HEK293T (cell line): Measurements from ENCODE around the gene C2orf68.

Source experiments
- CTCF ChIA-PET: fragments of 350-600 bp; formaldehyde crosslinking; extraction: SDS; loops from one replicate; lab custom pipeline; 2021; ENCODE audit warnings: antibody characterized with exemption, inconsistent platforms; lab: Yijun Ruan, JAX
- POLR2A ChIA-PET: fragments of 350-600 bp; formaldehyde crosslinking; extraction: SDS; loops from one replicate; lab custom pipeline; 2020; ENCODE audit warnings: antibody characterized with exemption, inconsistent platforms; lab: Yijun Ruan, JAX
- DNase-seq: peaks from one replicate; pipeline ENCODE4 v3.0.0; 2012; ENCODE audit warnings: mixed read lengths; ENCODE audit errors: extremely low spot score
- ARNT ChIP-seq: fragments of 450-650 bp; IDR thresholded peaks from 2 replicates; pipeline ENCODE4 v1.6.1; 2017; ENCODE audit warnings: mild to moderate bottlenecking
- BHLHE40 ChIP-seq: fragments of 450-650 bp; IDR thresholded peaks from 2 replicates; pipeline ENCODE4 v1.6.1; 2016; ENCODE audit warnings: mild to moderate bottlenecking, moderate library complexity, borderline replicate concordance
- CTBP1 ChIP-seq: fragments of 450-650 bp; IDR thresholded peaks from 2 replicates; pipeline ENCODE4 v1.6.1; 2016; ENCODE audit warnings: borderline replicate concordance
- ELF4 ChIP-seq: fragments of 450-650 bp; IDR thresholded peaks from 2 replicates; pipeline ENCODE4 v1.6.1; 2017; ENCODE audit warnings: antibody characterized with exemption
- FOXA1 ChIP-seq: fragments of 450-650 bp; IDR thresholded peaks from 2 replicates; pipeline ENCODE4 v1.6.1; 2016; ENCODE audit warnings: mild to moderate bottlenecking
- FOXK2 ChIP-seq: fragments of 450-650 bp; IDR thresholded peaks from 2 replicates; pipeline ENCODE4 v1.6.1; 2016; ENCODE audit warnings: mild to moderate bottlenecking
- FOXM1 ChIP-seq: fragments of 450-650 bp; IDR thresholded peaks from 2 replicates; pipeline ENCODE4 v1.6.1; 2017; ENCODE audit warnings: mild to moderate bottlenecking, borderline replicate concordance
- HDGF ChIP-seq: fragments of 450-650 bp; IDR thresholded peaks from 2 replicates; pipeline ENCODE4 v1.6.1; 2017; ENCODE audit warnings: antibody characterized with exemption, borderline replicate concordance
- L3MBTL2 ChIP-seq: fragments of 450-650 bp; conservative IDR thresholded peaks from 2 replicates; pipeline ENCODE4 v1.6.1; 2016; ENCODE audit warnings: mild to moderate bottlenecking
- LEF1 ChIP-seq: fragments of 450-650 bp; IDR thresholded peaks from 2 replicates; pipeline ENCODE4 v1.6.1; 2017; ENCODE audit warnings: mild to moderate bottlenecking, borderline replicate concordance
- NFRKB ChIP-seq: fragments of 450-650 bp; IDR thresholded peaks from 2 replicates; pipeline ENCODE4 v1.6.1; 2016; ENCODE audit warnings: mild to moderate bottlenecking, moderate library complexity
- PKNOX1 ChIP-seq: fragments of 450-650 bp; IDR thresholded peaks from 2 replicates; pipeline ENCODE4 v1.6.1; 2016
- SP1 ChIP-seq: fragments of 450-650 bp; IDR thresholded peaks from 2 replicates; pipeline ENCODE4 v1.6.1; 2017
- SUZ12 ChIP-seq: fragments of 450-650 bp; IDR thresholded peaks from 2 replicates; pipeline ENCODE4 v1.6.1; 2016; ENCODE audit warnings: mild to moderate bottlenecking
- TARDBP ChIP-seq: fragments of 450-650 bp; IDR thresholded peaks from 2 replicates; pipeline ENCODE4 v1.6.1; 2016
- ZNF384 ChIP-seq: fragments of 450-650 bp; IDR thresholded peaks from 2 replicates; pipeline ENCODE4 v1.6.1; 2016

C2orf68 gene

GRCh38 chr2:85584857-85585780 is 26.7 kb downstream of the C2orf68 start:
- ChIA-PET CTCF (no interaction called here), POLR2A (interaction anchor here (1.0 to 4.5 kb wide), 2 partner anchors 9 to 17 kb away, joined by 4 to 28 read pairs; partner anchors contain the start of genes RNF181 and TMEM150A)
- no peak for DNase-seq
- TF ChIP-seq SUZ12, result no peak
- no peak for TF ChIP-seq ELF4
- TF ChIP-seq FOXK2, result no peak
- no peak for TF ChIP-seq FOXM1
- no peak for TF ChIP-seq LEF1
- TF ChIP-seq BHLHE40, result no peak
- no peak for TF ChIP-seq HDGF
- TF ChIP-seq CTBP1, result no peak
- TF ChIP-seq ZNF384, result no peak
- TF ChIP-seq PKNOX1, result no peak
- no peak for TF ChIP-seq FOXA1
- TF ChIP-seq TARDBP, result no peak

DNA sequence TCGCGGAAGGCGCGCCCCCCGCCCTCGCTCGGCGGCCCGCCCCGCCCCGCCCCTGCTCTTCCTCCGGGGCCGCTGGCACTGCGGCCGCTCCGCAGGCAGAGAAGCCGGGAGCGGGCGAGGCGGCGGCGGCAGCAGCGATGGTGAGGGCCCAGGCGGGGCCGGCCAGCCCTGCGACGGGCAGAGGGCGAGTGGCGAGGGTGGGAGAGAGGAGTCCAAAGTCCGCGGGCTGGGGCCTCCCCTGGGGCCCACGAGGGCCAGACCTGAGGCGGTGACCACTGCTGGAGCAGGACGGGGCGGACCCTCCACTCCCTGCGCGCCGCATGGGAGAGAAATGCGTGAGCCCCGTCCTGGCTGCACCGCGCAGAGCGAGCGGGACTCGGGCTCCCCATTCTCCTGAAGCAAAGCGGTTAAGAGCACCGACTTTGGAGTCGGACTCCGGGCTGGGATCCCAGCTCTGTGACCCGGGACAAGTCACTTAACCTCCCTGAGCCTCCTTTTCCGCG is 27.5 kb downstream of the C2orf68 start, which contains the start of gene VAMP5:
VAMP5 (plus strand) TSS at position 78 of the 503 bp plus-strand sequence; CDS start at position 138, 60 bp downstream.
- ChIA-PET CTCF (no interaction called here), POLR2A (interaction anchor here (1.0 to 4.5 kb wide), 2 partner anchors 10 to 18 kb away, joined by 4 to 28 read pairs; partner anchors contain the start of genes RNF181 and TMEM150A)
- no peak for TF ChIP-seq NFRKB
- no peak for TF ChIP-seq FOXA1
- no peak for TF ChIP-seq LEF1
- no peak for TF ChIP-seq ZNF384
- TF ChIP-seq PKNOX1, result no peak
- TF ChIP-seq HDGF, result no peak
- no peak for TF ChIP-seq L3MBTL2
- no peak for TF ChIP-seq BHLHE40
- TF ChIP-seq SP1, result no peak
- no peak for TF ChIP-seq SUZ12
- TF ChIP-seq TARDBP, result no peak
- no peak for TF ChIP-seq FOXK2
- TF ChIP-seq FOXM1, result no peak
- no peak for TF ChIP-seq CTBP1
- no peak for TF ChIP-seq ELF4
- TF ChIP-seq ARNT, result no peak
- no peak for DNase-seq

DNA sequence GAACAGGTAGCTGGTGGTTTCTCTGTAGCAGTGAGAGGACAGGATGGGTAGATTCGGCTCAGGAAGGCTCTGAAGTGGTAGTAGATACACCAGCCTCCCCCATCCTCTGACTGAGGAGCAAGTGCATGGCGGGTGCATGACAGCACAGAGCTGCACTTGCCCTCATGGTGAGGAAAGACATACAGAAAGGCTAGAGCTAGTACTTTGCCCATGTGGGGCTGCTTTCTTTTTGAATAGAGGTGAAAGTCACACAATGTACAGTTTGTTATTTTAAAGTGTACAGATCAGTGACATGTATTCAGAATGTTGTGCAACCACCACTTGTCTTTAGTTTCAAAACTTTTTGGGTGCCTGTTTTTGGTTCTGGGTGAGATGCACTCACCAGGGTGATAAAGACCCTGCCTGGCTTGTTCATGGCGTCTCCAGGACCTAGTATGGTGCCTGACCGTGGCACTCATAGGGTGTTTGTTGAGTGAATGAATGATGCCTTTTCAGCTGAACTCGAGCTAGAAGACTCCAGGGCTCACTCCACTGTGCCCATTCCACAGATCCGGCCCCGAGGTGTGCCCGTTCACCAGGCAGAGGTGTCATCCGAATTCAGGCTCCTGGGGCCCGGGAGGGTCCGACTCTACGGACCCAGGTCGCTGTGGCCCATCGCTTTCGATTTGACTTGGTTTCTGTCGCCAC is 28.1 kb downstream of the C2orf68 start:
- CTCF ChIA-PET, result no interaction called here
- POLR2A ChIA-PET, result interaction anchor here (4.5 kb wide), 1 partner anchor 11 kb away, joined by 28 read pairs; the partner anchor contains the start of gene RNF181
- DNase-seq, result no peak
- TF ChIP-seq ELF4, result no peak

GRCh38 chr2:85582492-85582891 is 29.4 kb downstream of the C2orf68 start:
- ChIA-PET POLR2A (no interaction called here), CTCF (no interaction called here)
- TF ChIP-seq BHLHE40 (no peak), TARDBP (no peak), FOXK2 (no peak), SP1 (no peak), ELF4 (no peak), PKNOX1 (no peak), NFRKB (no peak), LEF1 (no peak), L3MBTL2 (no peak), HDGF (no peak), FOXM1 (no peak), FOXA1 (no peak), ARNT (no peak), CTBP1 (no peak), SUZ12 (no peak), ZNF384 (no peak)
- DNase-seq, result no peak

- no peak for TF ChIP-seq ARNT
- TF ChIP-seq FOXM1, result no peak
- TF ChIP-seq LEF1, result no peak
- TF ChIP-seq HDGF, result no peak
- TF ChIP-seq FOXK2, result no peak
- no peak for TF ChIP-seq BHLHE40
- TF ChIP-seq CTBP1, result no peak
- TF ChIP-seq SP1, result no peak
- TF ChIP-seq NFRKB, result no peak
- no peak for TF ChIP-seq TARDBP
- no peak for DNase-seq
- CTCF ChIA-PET, result no interaction called here
- POLR2A ChIA-PET, result interaction anchor here (1.0 to 2.0 kb wide), 4 partner anchors 14 to 31 kb away, joined by 3 to 6 read pairs (median 4); partner anchors contain the start of genes C2orf68 and GGCX
Measured at GRCh38 chr2:85580206-85580605, 31.7 kb downstream of the C2orf68 start.
